Activated CD8-positive, alpha-beta memory T cell treated with anti-CD3 and anti-CD28 coated beads for 24 hours (primary cell): ENCODE data around the gene SNAP25.

Experiments
- DNase-seq: peaks from one replicate; pipeline ENCODE4 v3.0.0-alpha.2; 2020

The SNAP25 gene

DNA sequence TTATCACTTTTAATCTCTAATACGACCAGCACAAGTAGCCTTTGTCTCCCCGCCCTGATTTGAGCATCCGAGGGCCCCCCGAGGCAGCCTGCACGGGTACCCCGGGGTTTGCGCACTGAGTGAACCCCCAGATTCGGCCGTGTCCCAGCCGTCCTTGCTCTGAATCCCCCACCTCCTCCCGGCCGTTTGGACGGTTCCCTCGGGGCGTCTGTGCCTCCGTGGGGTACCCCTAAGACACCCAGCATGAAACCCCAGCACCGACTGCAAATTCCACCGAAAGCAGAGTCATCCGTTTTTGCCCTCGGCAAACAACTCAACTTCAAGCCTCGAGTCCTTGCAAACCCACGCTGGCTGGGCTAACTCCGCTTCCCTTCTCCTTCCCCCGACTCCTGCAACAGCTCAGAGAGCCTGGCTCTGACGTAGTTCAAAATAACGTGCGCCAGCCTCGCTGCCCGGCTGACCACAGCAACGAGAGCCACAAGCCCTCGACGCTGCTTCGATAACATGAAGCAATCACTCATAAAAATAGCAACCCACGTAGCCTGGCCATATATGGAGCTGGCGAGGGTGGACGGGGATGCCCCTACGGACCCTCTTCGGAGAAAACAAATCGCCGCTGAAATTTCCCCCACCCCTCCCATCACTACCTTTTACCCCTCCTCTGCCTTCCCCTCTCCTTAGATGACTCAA, 764 bp upstream of the SNAP25 start:
- no peak for DNase-seq

DNA sequence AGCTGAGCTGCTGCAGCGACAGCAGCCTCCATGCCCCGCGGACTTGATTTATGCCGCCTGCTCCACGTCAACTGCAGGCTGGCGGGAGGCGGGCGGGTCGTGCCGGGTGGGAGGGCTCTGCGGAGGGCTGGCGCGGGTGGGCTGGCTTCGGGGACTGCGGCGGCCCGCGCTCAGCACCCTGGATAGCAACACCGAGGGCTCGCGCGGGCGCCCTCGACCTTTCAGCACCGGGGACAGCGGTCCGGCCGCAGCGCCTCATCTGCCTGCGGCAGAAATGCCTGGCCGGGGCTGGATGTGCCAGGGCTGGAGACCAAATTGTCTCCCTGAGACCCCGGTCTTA, 792 bp downstream of the SNAP25 start:
- DNase-seq = peak; percentile 79

DNA sequence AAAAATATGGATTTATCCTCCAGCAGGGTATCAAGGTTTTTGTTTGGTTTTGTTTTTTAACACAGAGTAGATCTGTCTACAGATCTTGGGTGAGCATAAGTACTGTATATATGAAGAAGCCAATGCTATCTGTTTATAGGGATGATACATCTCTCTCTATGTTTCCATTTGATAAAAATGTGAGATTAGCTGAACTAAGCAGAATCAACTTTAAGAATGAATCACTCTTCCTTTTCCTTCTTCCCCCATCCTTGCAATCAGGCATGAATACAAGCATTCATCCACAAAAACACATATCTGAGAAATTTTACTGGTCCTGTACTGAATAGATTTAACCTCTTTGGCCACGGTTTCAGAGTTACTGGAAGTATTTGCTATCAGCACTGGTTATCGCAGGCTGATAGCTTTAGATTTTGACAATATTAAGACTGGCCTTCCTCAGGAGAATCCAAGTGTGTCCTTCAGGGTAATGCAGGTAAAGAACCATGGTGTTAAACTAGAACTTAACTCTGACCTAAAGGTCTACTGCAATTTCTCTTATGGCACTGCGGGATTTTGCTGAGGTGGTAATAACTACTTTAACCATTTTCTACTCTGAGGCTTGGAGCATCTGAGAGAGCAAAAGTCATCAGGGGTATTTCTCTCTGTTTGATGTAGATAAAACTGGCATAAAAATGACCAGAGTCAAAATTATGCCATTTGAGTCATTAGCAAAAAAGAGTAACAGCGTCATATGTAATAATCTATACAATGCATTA, 1.5 kb downstream of the SNAP25 start:
- DNase-seq = no peak

DNA sequence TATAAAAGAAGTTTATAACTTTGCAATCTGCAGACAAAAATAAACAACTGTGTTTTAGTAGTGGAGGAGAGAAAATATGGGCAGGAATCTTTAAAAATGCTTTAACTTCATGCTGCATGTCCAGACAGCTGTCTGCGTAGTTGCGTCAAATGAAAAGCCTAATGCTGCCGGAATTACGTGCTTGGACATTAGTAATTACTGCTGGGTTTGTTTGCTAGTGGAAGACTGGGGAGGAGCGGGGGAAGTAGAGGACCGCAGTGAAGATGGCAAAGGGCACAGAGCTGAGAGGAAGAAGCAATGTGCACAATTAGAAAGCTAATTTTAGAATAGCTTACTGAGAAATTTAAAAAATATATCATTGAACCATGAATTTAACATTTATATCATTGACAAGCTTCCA, 2.4 kb downstream of the SNAP25 start:
- DNase-seq = no peak

GRCh38 chr20:10225439-10226060, 6.9 kb downstream of the SNAP25 start:
- DNase-seq = no peak

- no peak for DNase-seq
These were observed 9.7 kb downstream of the SNAP25 start for GRCh38 chr20:10228330-10228729.

DNA sequence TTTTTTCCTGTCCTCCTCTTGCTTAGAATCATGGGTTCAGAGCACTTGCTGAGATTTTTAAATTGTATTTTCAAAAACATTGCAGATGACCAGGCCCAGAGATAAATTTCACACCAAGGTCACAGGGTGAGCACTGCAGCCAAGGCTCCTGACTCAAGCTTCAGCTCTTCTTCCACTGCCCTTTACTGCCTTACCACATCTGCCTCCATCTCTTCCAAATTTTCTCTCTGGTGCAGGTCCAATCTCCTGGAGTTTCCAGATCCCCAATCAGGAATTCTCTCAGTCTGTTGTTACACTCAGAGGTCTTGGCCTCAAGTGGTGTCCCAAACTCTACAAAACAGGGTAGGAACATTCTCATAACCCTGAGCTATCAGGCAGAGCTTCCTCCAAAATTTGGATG, 12.7 kb downstream of the SNAP25 start:
- no peak for DNase-seq

- no peak for DNase-seq
These were observed 18.2 kb downstream of the SNAP25 start for GRCh38 chr20:10236540-10237533.

- no peak for DNase-seq
These were observed 21.3 kb downstream of the SNAP25 start for GRCh38 chr20:10239954-10240353.

DNA sequence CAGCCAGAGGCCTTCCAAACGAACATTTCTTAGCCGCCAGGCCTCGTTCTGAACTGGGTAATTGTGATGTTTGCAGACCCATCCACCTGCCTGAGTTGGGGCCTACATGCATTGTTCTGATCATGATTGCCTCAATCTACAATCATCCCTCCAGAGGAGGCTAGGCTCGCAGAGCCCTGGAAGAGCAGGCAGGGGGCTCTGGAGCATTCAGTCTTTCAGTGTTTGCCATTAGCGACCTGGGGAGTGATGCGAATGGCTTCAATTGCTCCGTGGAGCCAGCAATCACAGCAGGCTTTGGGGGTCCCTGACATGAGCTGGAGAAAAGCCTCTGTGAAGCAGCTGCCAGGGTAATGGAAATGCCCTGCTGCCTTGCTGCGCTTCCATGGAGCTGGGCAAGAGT, 22.0 kb downstream of the SNAP25 start:
- DNase-seq = no peak

GRCh38 chr20:10242166-10242565, 23.5 kb downstream of the SNAP25 start:
- DNase-seq = no peak

DNA sequence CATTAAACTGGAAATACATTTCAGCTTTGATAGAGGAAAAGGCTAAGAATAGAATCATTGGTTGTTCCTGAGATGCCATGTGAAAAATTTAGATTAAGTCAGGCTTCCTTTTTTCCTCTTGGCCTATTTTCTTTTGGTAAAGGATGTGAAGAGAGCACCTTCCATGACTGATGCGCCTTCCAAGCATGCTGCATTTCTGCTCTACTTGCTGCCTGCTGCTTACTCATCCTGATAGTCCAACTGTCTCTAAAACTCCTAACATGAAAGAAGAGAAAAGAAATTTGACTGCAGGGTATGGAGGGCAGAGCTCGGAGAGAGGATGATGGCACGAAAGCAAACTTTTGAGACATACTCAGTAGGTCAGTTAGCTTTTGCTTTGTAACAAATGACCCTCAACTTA, 28.8 kb downstream of the SNAP25 start:
- DNase-seq = no peak

DNA sequence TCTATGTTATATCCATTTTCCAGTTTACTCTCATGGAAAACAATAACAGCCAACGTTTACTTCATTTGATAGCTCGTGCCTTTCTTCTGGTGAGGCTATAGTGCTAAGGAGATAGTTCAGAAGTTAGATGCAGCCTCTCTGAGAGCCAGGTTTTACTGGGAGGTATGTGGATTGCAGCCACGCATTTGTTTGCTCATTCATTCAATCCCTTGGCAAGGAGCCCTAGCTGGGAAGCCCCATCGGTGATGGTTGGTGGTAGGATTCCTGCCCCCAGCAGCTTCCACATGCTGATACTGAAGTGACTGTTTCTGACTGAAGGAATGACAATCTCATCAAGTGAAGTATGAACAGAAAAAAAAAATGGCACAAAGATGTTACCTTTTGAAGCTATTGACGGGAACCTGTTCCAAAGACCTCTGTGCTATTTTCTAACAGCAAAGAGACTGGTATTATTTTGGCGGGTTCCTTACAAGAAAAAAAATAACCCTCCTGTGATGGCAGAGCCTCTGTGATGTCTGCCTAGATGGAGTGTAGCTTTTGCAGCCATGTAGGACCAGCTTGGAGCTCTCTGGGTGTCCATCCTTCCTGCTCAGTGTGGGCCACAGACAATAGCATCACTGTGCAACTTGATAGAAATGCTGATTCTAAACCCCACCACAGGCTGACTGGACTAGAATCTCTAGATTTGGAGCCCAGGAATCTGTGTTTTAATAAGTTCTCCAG, 30.6 kb downstream of the SNAP25 start:
- no peak for DNase-seq

DNA sequence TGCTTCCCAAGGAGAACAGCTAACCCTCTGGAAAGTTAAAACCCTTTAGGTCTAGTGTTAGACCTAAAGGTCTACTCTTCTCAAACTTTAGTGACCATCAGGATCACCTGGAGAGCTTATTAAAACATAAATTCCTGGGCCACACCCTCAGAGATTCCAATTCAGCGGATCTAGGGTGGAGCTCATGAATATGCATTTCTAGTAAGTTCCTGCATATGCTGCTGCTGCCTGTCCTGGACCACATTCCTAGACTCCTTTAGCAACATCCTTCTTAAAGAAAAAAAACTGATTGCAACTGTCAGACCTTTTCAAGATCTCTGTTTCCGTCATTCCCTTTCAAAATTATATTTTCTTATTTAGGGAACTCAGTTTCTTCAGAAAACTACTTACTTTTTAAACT, 31.2 kb downstream of the SNAP25 start:
- DNase-seq = no peak

GRCh38 chr20:10250902-10251301, 32.3 kb downstream of the SNAP25 start:
- DNase-seq = no peak

DNA sequence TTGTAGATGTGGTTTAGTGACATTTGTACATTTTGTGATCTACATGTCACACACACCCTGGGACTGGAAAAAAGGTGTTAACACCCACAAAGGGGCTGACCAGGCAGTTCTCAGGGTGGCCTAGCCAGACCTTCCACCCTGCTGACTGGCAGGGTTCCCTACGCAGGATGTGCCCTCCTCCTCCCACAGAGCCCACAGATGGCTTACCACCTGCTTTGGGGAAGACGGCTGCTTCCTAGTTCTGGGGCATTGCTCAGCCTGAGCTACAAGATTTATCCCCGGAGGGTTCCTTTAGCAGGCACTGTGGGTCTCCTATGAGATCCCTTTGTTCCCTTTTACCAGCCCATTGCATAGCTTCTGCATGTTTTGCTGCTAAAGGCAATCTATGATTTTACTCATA, 35.1 kb downstream of the SNAP25 start:
- no peak for DNase-seq

- DNase-seq = no peak
These were observed 37.2 kb downstream of the SNAP25 start for GRCh38 chr20:10255846-10256245.

- no peak for DNase-seq
These were observed 40.5 kb downstream of the SNAP25 start for GRCh38 chr20:10259166-10259565.

GRCh38 chr20:10260316-10260715, 41.7 kb downstream of the SNAP25 start:
- no peak for DNase-seq

DNA sequence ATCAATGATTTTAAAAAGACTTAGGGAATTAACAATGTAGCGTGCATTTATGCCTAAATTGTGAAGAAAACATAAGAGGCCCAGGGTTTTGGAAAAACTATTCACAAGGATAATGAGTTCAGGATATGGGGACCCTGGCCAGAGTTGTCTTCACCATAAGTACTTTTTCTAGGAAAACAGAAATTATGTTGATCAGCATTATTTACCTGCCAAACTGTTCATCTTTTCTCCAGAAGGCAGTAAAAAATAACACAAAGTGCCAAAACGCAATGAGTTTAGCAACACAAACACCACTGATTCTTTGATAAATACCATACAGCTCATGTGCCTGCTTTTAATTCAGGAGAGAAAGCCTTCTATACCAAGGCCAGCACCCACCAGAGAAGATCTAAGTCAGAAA, 43.1 kb downstream of the SNAP25 start:
- DNase-seq = no peak

GRCh38 chr20:10263385-10264165, 44.9 kb downstream of the SNAP25 start:
- DNase-seq = no peak

DNA sequence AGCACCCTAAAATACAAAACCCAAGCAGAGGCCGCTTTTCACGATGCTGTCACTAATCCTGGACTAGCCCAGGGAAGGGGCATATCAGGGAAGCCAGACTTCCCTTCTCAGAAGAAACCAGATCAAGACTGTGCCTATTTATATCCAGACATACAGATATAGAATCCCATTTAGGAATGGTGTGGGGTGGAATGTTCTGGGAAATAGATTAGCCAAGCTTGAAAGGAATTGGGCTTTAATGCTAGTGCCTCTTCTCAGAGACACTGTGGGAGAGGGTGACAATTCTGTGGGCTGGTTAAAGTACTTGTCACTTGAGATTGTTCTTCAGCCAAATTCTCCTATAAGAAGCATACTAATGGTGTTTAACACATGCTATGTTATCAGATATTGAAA, 45.5 kb downstream of the SNAP25 start:
- DNase-seq = no peak
